GM21825 (cell line): ENCODE results near the gene CCDC102B.

Experiments used
- ATAC-seq: cut with Tn5 transposase; IDR thresholded peaks from one replicate; pipeline ENCODE4 v1.9.1; 2021; ENCODE audit warnings: mild to moderate bottlenecking, moderate library complexity; ENCODE audit not compliant: unreplicated experiment

CCDC102B gene

DNA sequence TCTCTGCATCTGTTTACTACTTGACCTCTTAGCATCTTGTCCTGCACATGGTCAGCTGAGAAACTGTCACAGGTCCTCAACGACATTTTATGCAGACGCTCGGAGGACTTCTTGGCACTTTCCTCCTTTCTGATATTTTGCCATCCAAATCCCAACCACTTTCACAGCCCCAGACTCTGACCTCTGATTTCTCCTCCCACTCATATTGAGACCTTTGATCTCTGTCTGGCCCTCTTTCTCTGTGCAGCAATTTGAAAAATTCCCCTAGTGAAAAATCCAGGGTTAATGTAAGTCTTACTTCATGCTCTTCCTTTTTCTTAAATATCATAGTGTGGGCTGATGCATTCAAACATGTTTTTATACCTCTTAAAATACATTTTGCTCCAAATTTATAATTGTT is 273.8 kb downstream of the CCDC102B start:
- no peak for ATAC-seq

- no peak for ATAC-seq
These were observed 284.0 kb downstream of the CCDC102B start for GRCh38 chr18:69081846-69082245.

- no peak for ATAC-seq
These were observed 284.6 kb downstream of the CCDC102B start for GRCh38 chr18:69082499-69082898.

DNA sequence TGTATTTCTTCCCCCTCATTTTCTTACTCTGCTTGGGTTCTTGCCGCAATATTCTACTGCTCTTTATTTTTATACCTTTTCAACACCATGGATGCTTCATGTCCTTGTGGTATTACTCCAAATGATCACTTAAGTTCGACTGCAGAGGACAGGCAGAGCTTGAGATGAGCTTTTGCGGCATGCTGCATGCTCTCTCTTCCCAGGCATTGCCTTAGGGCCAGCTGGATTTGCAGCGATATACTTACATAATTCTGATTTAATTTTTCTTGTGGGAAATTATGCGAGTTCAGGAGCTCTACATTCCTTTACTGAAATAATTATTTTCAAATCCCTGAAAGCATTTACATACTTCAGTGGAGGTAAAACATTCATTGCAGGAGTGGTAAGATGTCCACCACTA is 288.1 kb downstream of the CCDC102B start:
- ATAC-seq: no peak

DNA sequence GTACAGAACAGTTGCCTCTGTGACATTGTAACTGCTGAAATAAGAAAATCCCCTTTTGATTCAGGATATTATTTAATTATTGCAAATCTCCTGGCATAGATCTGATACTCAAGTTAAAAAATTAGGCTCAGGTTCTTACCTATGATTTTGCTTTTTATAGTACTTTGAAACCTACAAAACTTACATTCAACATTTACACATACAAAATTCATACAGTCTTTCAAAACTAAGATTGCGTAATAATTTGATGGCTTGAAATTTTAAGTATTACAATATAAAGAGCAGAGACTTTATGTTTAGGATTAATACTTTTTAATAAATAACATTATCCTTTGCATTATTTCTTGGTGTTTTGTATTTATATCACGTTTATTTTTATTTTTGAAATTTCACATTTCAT is 291.1 kb downstream of the CCDC102B start:
- ATAC-seq: no peak

- ATAC-seq: no peak
These were observed 299.5 kb downstream of the CCDC102B start for GRCh38 chr18:69097349-69097748.

- ATAC-seq: no peak
These were observed 305.1 kb downstream of the CCDC102B start for GRCh38 chr18:69102959-69103358.
